Endothelial cell of umbilical vein (primary cell): Measurements from ENCODE around the gene EFR3B. TPM values are rescaled to one million over a fixed set of nuclear protein-coding genes. Genes with fewer than 3 reads are reported as not detected.
"Not testable (repeated sequence)": the region's sequence is repeated elsewhere in the genome, so short reads cannot be mapped to it uniquely, and the experiment has no call there.

Source experiments
- BruUV-seq: library from RNA; stranded (reverse); fragments of 400-500 nt; replicated peaks from 2 replicates; lab custom pipeline; 2021; lab: Mats Ljungman, UMichigan
- CTCF ChIA-PET: fragments of 300-600, 350-600 bp; sonication (Branson Sonifier 250); formaldehyde crosslinking; loops from one replicate; lab custom pipeline; 2021; ENCODE audit warnings: antibody characterized with exemption, inconsistent platforms; lab: Charles Lee
- POLR2A ChIA-PET: fragments of 300-600, 350-600 bp; sonication (Branson Sonifier 250); formaldehyde crosslinking; loops from one replicate; lab custom pipeline; 2021; ENCODE audit warnings: antibody characterized with exemption, inconsistent platforms; lab: Charles Lee
- DNase-seq: peaks from one replicate; pipeline ENCODE4 v3.0.0-alpha.2; 2011; ENCODE audit warnings: low read depth, low spot score
- FAIRE-seq: peaks from 2 replicates; lab custom pipeline; 2011; peaks lifted over from hg19 to GRCh38; lab: Jason Lieb, UNC
- H2AFZ ChIP-seq: 2 replicates; pipeline ENCODE4 v1.6.0; 2012; ENCODE audit warnings: low read depth, low read length, control low read depth, inconsistent platforms
- H3K27ac ChIP-seq: 2 replicates; pipeline ENCODE4 v1.5.1; 2011; ENCODE audit warnings: low read depth, mild to moderate bottlenecking, control low read depth, low read length, moderate library complexity; ENCODE audit not compliant: insufficient read depth
- H3K27me3 ChIP-seq, 2 experiments: 2 replicates each; pipeline versions ENCODE4 v1.6.0 to v1.6.1; 2011; ENCODE audit warnings: low read length in 2 of 2, mixed read lengths in 1 of 2; ENCODE audit not compliant: control insufficient read depth in 2 of 2, insufficient read depth in 2 of 2
- H3K36me3 ChIP-seq, 2 experiments: 2 replicates in 1 of 2; 3 replicates in 1 of 2; pipeline ENCODE4 v1.5.1; 2011; ENCODE audit warnings: low read length in 2 of 2, mild to moderate bottlenecking in 1 of 2, moderate library complexity in 1 of 2; ENCODE audit not compliant: control insufficient read depth in 2 of 2, insufficient read depth in 2 of 2; ENCODE audit errors: extremely low read depth in 1 of 2
- H3K4me1 ChIP-seq: 3 replicates; pipeline ENCODE4 v1.5.1; 2011; ENCODE audit warnings: mild to moderate bottlenecking, low read length; ENCODE audit not compliant: control insufficient read depth, insufficient read depth; ENCODE audit errors: extremely low read depth
- H3K4me2 ChIP-seq: 2 replicates; pipeline ENCODE4 v1.6.1; 2011; ENCODE audit warnings: low read length, control low read depth, mixed read lengths; ENCODE audit not compliant: insufficient read depth
- H3K4me3 ChIP-seq, 3 experiments: fragments of 200-600 bp in 1 of 3; sonication (generic), shearing (Covaris generic) in 1 of 3; replicated peaks in 1 of 3; 2 replicates each; pipeline ENCODE4 v1.5.1; 2011 to 2016; ENCODE audit warnings: control low read depth in 3 of 3, low read length in 3 of 3, mild to moderate bottlenecking in 2 of 3, inconsistent platforms in 1 of 3, low read depth in 1 of 3, moderate library complexity in 1 of 3; ENCODE audit not compliant: insufficient read depth in 1 of 3
- H3K79me2 ChIP-seq: 2 replicates; pipeline ENCODE4 v1.6.0; 2012; ENCODE audit warnings: low read length, inconsistent platforms; ENCODE audit not compliant: control insufficient read depth, insufficient read depth
- H3K9ac ChIP-seq: replicated peaks from 2 replicates; pipeline ENCODE3; 2011; ENCODE audit warnings: low read length, control low read depth; ENCODE audit not compliant: insufficient read depth; ENCODE audit errors: extremely low read depth
- H3K9me1 ChIP-seq: replicated peaks from 3 replicates; pipeline ENCODE4 v1.6.0; 2011; ENCODE audit warnings: mild to moderate bottlenecking, low read length; ENCODE audit not compliant: control insufficient read depth, insufficient read depth; ENCODE audit errors: extremely low read depth
- H3K9me3 ChIP-seq: replicated peaks from 2 replicates; pipeline ENCODE4 v1.5.1; 2012; ENCODE audit warnings: low read length, inconsistent platforms; ENCODE audit not compliant: control insufficient read depth, insufficient read depth
- H4K20me1 ChIP-seq: replicated peaks from 2 replicates; pipeline ENCODE3; 2011; ENCODE audit warnings: mild to moderate bottlenecking, low read length; ENCODE audit not compliant: control insufficient read depth, insufficient read depth; ENCODE audit errors: extremely low read depth
- EZH2 ChIP-seq: IDR thresholded peaks from 2 replicates; pipeline ENCODE4 v1.6.1; 2012; ENCODE audit warnings: borderline replicate concordance, low read depth, mild to moderate bottlenecking, moderate library complexity, low read length, inconsistent platforms; ENCODE audit not compliant: severe bottlenecking
- MYC ChIP-seq: IDR thresholded peaks from one replicate; pipeline ENCODE4 v1.6.1; 2011; ENCODE audit warnings: mild to moderate bottlenecking, low read depth, low read length
- POLR2A ChIP-seq: IDR thresholded peaks from 2 replicates; pipeline ENCODE4 v1.6.1; 2012; ENCODE audit warnings: low read depth, mild to moderate bottlenecking, control low read depth, low read length
- dilution Hi-C: fragments of 300-500 bp; cut with MboI; formaldehyde crosslinking; loops from one replicate; pipeline ENCODE4 v1.15.0; 2019; ENCODE audit warnings: low sequenced_read_pairs; ENCODE audit not compliant: extremely low pct_ligation_motif_present
- intact Hi-C: fragments of 100-400 bp; cut with micrococcal nuclease; formaldehyde crosslinking; loops from one replicate; pipeline ENCODE4 v1.10.0; 2022
- polyA plus RNA-seq, 4 experiments: library from polyadenylated mRNA; depleted of rRNA in 3 of 4; stranded (reverse) in 3 of 4; unstranded in 1 of 4; fragments of >200 nt; gene quantifications; 2 replicates each; pipeline versions ENCODE4 v1.2.1 to v1.2.3, GENCODE V29; 2011 to 2012; ENCODE audit warnings: missing spikeins in 1 of 4
- total RNA-seq: library from RNA; stranded (reverse); gene quantifications from 2 replicates; pipeline ENCODE4 v1.2.3, GENCODE V29; 2021
- TF ChIP-seq, protein P1 (sequence below): IDR thresholded peaks from 2 replicates; pipeline ENCODE4 v1.6.1; 2011; ENCODE audit not compliant: insufficient read depth, insufficient read length
- TF ChIP-seq, protein P2 (sequence below), 2 donors: IDR thresholded peaks; 1 replicate in 1 of 2; 2 replicates in 1 of 2; pipeline ENCODE4 v1.5.1; 2011; ENCODE audit warnings: low read length in 2 of 2, mild to moderate bottlenecking in 2 of 2, moderate library complexity in 2 of 2, control low read depth in 1 of 2, inconsistent platforms in 1 of 2, low read depth in 1 of 2; ENCODE audit not compliant: insufficient read depth in 1 of 2; ENCODE audit errors: extremely low read depth in 1 of 2

The EFR3B gene
- total and polyA plus RNA-seq, 2 donors (not counting 3 experiments of a cell fraction or from before 2014, with no cell fraction given) = 0.15 to 0.77 TPM

DNA sequence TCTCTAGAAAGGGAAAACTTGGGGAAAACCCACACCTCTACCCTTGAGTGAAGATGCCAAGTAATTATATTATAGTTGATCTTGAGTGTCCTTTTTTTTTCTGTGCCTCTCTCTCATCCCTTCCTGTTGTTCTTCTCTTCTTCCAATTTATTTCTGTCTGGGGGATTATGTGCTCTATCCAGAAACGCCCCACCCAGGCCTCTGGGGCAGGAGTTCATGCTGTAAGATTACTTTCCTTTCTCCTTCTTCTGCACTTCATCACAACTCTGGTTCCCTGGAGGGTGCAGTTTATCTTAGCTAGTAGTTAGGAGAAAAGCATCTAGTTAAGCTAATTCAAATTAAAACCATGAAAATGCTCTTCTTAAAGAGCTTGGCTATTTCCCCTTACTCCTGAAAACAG lies 39.8 kb upstream of the EFR3B start:
- Histone ChIP-seq H3K4me1 (no peaks in the 10 kb centered on the region), H4K20me1 (no peaks in the 10 kb centered on the region), H3K79me2 (no peaks in the 10 kb centered on the region), H2AFZ (no peak overlapping the region), H3K36me3 (no peaks in the 10 kb centered on the region), H3K4me3 (no peak overlapping the region), H3K9ac (no peak overlapping the region), H3K9me1 (no peaks in the 10 kb centered on the region), H3K27ac (no peak overlapping the region), H3K4me2 (no peak overlapping the region), H3K9me3 (no peaks in the 10 kb centered on the region), H3K27me3 (peaks cover 2 to 6% of the 10 kb centered on the region in 2 experiments)
- intact Hi-C loops (no loop called here), dilution Hi-C loops (no loop called here)
- FAIRE-seq (no peak), DNase-seq (no peak)
- ChIA-PET CTCF (interaction anchor here (0.6 kb wide), 1 partner anchor 9 kb away, joined by 4 read pairs; no protein-coding TSS in a partner anchor), POLR2A (no interaction called here)
- no peak for TF ChIP-seq MYC
- TF ChIP-seq, protein P1, sequence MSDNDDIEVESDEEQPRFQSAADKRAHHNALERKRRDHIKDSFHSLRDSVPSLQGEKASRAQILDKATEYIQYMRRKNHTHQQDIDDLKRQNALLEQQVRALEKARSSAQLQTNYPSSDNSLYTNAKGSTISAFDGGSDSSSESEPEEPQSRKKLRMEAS = no peak
- TF ChIP-seq, protein P2, sequence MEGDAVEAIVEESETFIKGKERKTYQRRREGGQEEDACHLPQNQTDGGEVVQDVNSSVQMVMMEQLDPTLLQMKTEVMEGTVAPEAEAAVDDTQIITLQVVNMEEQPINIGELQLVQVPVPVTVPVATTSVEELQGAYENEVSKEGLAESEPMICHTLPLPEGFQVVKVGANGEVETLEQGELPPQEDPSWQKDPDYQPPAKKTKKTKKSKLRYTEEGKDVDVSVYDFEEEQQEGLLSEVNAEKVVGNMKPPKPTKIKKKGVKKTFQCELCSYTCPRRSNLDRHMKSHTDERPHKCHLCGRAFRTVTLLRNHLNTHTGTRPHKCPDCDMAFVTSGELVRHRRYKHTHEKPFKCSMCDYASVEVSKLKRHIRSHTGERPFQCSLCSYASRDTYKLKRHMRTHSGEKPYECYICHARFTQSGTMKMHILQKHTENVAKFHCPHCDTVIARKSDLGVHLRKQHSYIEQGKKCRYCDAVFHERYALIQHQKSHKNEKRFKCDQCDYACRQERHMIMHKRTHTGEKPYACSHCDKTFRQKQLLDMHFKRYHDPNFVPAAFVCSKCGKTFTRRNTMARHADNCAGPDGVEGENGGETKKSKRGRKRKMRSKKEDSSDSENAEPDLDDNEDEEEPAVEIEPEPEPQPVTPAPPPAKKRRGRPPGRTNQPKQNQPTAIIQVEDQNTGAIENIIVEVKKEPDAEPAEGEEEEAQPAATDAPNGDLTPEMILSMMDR (IDR thresholded peaks at IDR 0.05; ENCODE audit: extremely low read depth in 1 of 2, insufficient read depth in 1 of 2, low read depth in 1 of 2, low read length in 2 of 2) = no peak
- no peak for TF ChIP-seq POLR2A
- BruUV-seq = no TSS peak

DNA sequence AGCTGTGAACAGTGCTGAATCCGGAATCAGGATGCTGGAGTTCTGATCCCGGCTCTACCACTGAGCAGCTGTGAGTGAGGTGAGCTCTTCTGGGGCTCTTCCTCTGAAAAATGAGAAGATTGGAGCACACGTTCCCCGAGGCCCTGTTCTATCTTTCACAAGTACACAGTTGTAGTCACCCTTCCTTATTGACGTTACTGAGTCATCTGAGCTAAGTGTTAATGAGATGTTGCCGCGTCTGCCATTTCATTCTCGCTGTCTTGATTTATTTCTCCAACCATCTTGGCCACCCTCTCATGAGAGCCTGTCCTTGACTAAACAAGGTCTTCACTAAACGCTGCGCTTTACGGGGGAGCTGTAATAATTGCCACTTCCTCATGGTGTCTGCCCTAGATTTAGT lies 31.9 kb upstream of the EFR3B start:
- no peaks in the 10 kb centered on the region for H3K4me1 ChIP-seq
- CTCF ChIA-PET = interaction anchor here (1.2 to 1.6 kb wide), 3 partner anchors 25 to 34 kb away, joined by 3 to 9 read pairs (median 4); no protein-coding TSS in a partner anchor
- H3K9ac ChIP-seq = no peak overlapping the region
- H3K27ac ChIP-seq = no peak overlapping the region
- POLR2A ChIA-PET = no interaction called here
- intact Hi-C loops (no loop called here), dilution Hi-C loops (no loop called here)
- H3K36me3 ChIP-seq = no peaks in the 10 kb centered on the region
- peak overlapping the region; percentile 34 for H2AFZ ChIP-seq
- H3K79me2 ChIP-seq = no peaks in the 10 kb centered on the region
- FAIRE-seq (no peak), DNase-seq (no peak)
- H3K4me3 ChIP-seq = no peak overlapping the region
- no peaks in the 10 kb centered on the region for H3K27me3 ChIP-seq
- no peaks in the 10 kb centered on the region for H4K20me1 ChIP-seq
- TF ChIP-seq MYC = no peak
- no peak for TF ChIP-seq EZH2
- H3K9me1 ChIP-seq = no peaks in the 10 kb centered on the region
- no TSS peak for BruUV-seq
- H3K9me3 ChIP-seq = no peaks in the 10 kb centered on the region
- H3K4me2 ChIP-seq = no peak overlapping the region

DNA sequence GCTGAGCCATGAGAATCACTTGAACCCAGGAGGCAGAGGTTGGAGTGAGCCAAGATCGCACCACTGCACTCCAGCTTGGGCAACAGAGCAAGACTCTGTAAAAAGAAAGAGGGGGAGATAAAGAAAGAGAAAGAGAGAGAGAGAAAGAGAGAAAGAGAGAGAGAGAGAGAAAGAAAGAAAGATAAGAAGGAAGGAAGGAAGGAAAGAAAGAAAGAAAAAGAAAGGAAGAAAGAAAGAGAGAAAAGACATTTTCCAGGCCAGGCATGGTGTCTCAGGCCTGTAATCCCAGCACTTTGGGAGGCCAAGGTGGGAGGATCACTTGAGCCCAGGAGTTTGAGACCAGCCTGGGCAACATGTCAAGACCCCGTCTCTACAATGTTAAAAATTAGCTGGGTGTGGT lies 30.5 kb upstream of the EFR3B start:
- intact Hi-C loops, H3K27ac ChIP-seq, H2AFZ ChIP-seq, dilution Hi-C loops, H3K9me3 ChIP-seq, H3K4me1 ChIP-seq, H3K36me3 ChIP-seq, H3K9me1 ChIP-seq, CTCF ChIA-PET, H3K4me2 ChIP-seq, POLR2A ChIA-PET, H3K27me3 ChIP-seq, H3K4me3 ChIP-seq, H3K9ac ChIP-seq, FAIRE-seq, H3K79me2 ChIP-seq, H4K20me1 ChIP-seq, DNase-seq, BruUV-seq: not testable (repeated sequence)
